ENCODE results near the gene RBM34.
A peak's percentile ranks its signal among the peaks of the same experiment; 100 is the strongest.
"Not testable (repeated sequence)": the region's sequence is repeated elsewhere in the genome, so short reads cannot be mapped to it uniquely, and the experiment has no call there.

The RBM34 gene

GRCh38 chr1:235161685-235162327 is 756 bp upstream of the RBM34 start:
- DNase-seq: peak in 1 of 2 experiments; percentile 40
- no peak for TF ChIP-seq POLR2A (IDR thresholded peaks at IDR 0.05; ENCODE audit: low read length)
- TF ChIP-seq GATA1 (IDR thresholded peaks at IDR 0.05; ENCODE audit: low read depth, low read length): no peak

- DNase-seq: peak; percentile 81 to 85
- no peak for TF ChIP-seq GATA1 (IDR thresholded peaks at IDR 0.05; ENCODE audit: low read depth, low read length)
- TF ChIP-seq POLR2A (IDR thresholded peaks at IDR 0.05; ENCODE audit: low read length): no peak
These were observed 580 bp downstream of the RBM34 start for GRCh38 chr1:235160383-235160956.

GRCh38 chr1:235159930-235160329 is 1.1 kb downstream of the RBM34 start:
- DNase-seq: peak; percentile 3 to 25

GRCh38 chr1:235159284-235159683 is 1.8 kb downstream of the RBM34 start:
- not testable (repeated sequence) for DNase-seq

- no peak for TF ChIP-seq POLR2A (IDR thresholded peaks at IDR 0.05; ENCODE audit: low read length)
- no peak for TF ChIP-seq GATA1 (IDR thresholded peaks at IDR 0.05; ENCODE audit: low read depth, low read length)
- DNase-seq: no peak
These were observed 2.4 kb downstream of the RBM34 start for GRCh38 chr1:235158680-235159079.

- no peak for TF ChIP-seq GATA1 (IDR thresholded peaks at IDR 0.05; ENCODE audit: low read depth, low read length)
- TF ChIP-seq POLR2A (IDR thresholded peaks at IDR 0.05; ENCODE audit: low read length): no peak
- no peak for DNase-seq
These were observed 3.9 kb downstream of the RBM34 start for GRCh38 chr1:235157150-235157549.

GRCh38 chr1:235156740-235157139 is 4.3 kb downstream of the RBM34 start:
- no peak for DNase-seq
- no peak for TF ChIP-seq GATA1 (IDR thresholded peaks at IDR 0.05; ENCODE audit: low read depth, low read length)
- no peak for TF ChIP-seq POLR2A (IDR thresholded peaks at IDR 0.05; ENCODE audit: low read length)

GRCh38 chr1:235156265-235156664 is 4.8 kb downstream of the RBM34 start:
- TF ChIP-seq GATA1 (IDR thresholded peaks at IDR 0.05; ENCODE audit: low read depth, low read length): no peak
- no peak for TF ChIP-seq POLR2A (IDR thresholded peaks at IDR 0.05; ENCODE audit: low read length)
- DNase-seq: no peak

GRCh38 chr1:235152235-235152634 is 8.8 kb downstream of the RBM34 start:
- no peak for DNase-seq

GRCh38 chr1:235151033-235151432 is 10.0 kb downstream of the RBM34 start:
- no peak for TF ChIP-seq GATA1 (IDR thresholded peaks at IDR 0.05; ENCODE audit: low read depth, low read length)
- no peak for TF ChIP-seq POLR2A (IDR thresholded peaks at IDR 0.05; ENCODE audit: low read length)
- DNase-seq: no peak

More at GRCh38 chr1:235152235-235152634, 8.8 kb downstream of the RBM34 start:
- TF ChIP-seq GATA1 (IDR thresholded peaks at IDR 0.05; ENCODE audit: low read depth, low read length) (no peak), POLR2A (IDR thresholded peaks at IDR 0.05; ENCODE audit: low read length) (no peak)

GRCh38 chr1:235149824-235150223 is 11.2 kb downstream of the RBM34 start:
- TF ChIP-seq GATA1 (IDR thresholded peaks at IDR 0.05; ENCODE audit: low read depth, low read length): no peak
- DNase-seq: no peak

GRCh38 chr1:235147269-235147668 is 13.8 kb downstream of the RBM34 start:
- no peak for TF ChIP-seq POLR2A (IDR thresholded peaks at IDR 0.05; ENCODE audit: low read length)
- TF ChIP-seq GATA1 (IDR thresholded peaks at IDR 0.05; ENCODE audit: low read depth, low read length): no peak
- no peak for DNase-seq

- TF ChIP-seq POLR2A (IDR thresholded peaks at IDR 0.05; ENCODE audit: low read length): no peak
- TF ChIP-seq GATA1 (IDR thresholded peaks at IDR 0.05; ENCODE audit: low read depth, low read length): no peak
- DNase-seq: no peak
These were observed 15.4 kb downstream of the RBM34 start for GRCh38 chr1:235145639-235146038.

GRCh38 chr1:235142991-235143390 is 18.1 kb downstream of the RBM34 start:
- DNase-seq: no peak
- TF ChIP-seq POLR2A (IDR thresholded peaks at IDR 0.05; ENCODE audit: low read length): no peak
- no peak for TF ChIP-seq GATA1 (IDR thresholded peaks at IDR 0.05; ENCODE audit: low read depth, low read length)

- TF ChIP-seq GATA1 (IDR thresholded peaks at IDR 0.05; ENCODE audit: low read depth, low read length) (no peak), POLR2A (IDR thresholded peaks at IDR 0.05; ENCODE audit: low read length) (no peak)
- DNase-seq: no peak
These were observed 21.7 kb downstream of the RBM34 start for GRCh38 chr1:235139315-235139714.

GRCh38 chr1:235138821-235139220 is 22.2 kb downstream of the RBM34 start:
- no peak for DNase-seq
- no peak for TF ChIP-seq POLR2A (IDR thresholded peaks at IDR 0.05; ENCODE audit: low read length)
- TF ChIP-seq GATA1 (IDR thresholded peaks at IDR 0.05; ENCODE audit: low read depth, low read length): no peak
